NOMO-1 (cell line): ENCODE results near the gene PTPRR.

Experiments used
- DNase-seq, 2 experiments: peaks; one replicate each; lab custom pipeline; 2025; ENCODE audit not compliant: unreplicated experiment in 2 of 2; lab: John Stamatoyannopoulos, UW

The PTPRR gene

GRCh38 chr12:70806043-70806442 lies 114.5 kb downstream of the PTPRR start:
- no peak for DNase-seq

DNA sequence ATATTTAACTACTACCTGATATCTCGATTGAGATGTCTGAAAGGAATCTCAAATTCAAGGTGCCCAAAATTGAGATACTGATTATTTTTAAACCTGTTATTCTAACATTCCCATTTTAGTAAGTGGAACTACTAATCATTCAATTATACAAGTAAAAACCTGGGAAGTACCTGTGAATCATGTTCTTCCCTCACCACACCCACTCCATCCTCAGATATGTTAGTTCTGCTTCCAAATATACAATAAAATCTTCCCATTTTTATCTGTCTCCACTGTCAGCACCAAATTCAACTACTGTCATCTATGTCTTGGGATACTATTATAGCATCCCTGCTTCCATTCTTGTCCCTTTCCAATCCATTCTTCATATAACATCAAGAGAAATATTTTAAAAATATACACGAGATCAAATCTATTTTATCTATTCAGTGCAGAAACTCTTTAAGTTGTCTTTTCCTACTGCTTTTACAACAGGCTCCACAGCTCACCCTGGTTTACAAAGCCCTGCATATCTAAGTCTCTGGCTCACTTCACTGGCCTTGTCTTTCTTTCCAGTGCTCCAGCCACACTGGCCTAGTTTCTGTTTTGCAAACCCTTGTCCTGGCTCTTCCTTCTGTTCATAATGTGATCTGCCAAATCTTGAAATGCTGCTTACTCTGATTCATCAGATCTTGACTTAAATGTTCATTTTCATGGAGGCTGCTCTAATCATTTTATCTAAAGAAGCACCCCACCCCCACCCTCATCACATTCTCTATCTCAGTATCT lies 122.3 kb downstream of the PTPRR start:
- no peak for DNase-seq

DNA sequence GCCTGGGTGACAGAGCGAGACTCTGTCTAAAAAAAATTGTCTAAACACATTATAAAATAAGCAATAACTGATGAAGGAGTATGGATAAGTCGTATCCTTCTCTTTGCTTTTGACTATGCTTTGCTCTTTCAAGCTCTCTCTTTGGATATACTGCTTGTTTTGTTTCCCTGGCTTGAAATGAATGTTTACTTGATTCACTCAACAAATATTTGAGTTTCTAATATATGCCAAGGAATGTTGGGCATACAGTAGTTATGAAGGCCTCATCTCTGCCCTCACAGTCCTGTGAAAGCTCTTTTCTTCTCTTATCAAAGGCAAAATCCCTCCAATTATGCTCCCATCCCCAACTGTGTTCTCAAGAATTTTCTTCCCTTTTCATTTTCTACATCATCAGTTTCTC lies 123.5 kb downstream of the PTPRR start:
- no peak for DNase-seq

GRCh38 chr12:70795608-70796007 lies 124.9 kb downstream of the PTPRR start:
- no peak for DNase-seq

GRCh38 chr12:70794131-70794530 lies 126.4 kb downstream of the PTPRR start:
- DNase-seq, result no peak

DNA sequence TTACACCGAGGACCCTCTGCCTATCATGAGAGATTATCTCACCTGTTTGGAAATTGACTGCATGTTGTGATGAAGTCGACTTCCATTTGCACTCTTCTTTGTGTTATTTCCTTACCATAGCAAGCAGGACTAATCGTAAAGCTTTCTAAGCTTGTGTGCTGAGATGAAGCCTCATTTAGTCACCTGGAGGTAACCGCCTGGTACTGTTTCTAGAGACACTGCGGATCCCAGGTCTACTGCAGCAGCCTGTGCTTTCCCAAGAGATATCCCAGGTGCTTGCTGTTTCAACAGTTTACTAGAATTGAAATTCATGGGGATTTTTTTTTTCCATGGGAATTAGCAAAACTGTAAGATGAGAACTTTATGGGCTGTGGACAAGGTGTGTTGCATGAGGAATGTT lies 131.8 kb downstream of the PTPRR start:
- no peak for DNase-seq

DNA sequence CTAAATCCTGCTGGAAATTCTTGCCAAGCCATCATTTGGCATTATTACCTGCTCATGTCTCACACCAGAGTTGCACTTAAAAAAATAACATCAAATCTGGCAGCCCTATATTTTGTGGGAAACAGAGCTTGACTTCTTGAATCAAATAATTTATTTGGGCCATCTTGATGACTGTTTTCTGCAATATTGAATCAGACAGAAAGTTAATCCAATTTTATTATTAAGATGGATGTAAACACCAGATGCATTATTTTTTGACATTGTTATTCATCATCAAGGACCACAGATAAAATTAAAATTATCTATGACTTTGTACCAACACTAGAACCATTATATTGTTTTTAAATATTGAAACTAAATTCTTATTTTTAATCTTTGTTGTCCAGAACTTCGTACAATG lies 132.9 kb downstream of the PTPRR start:
- DNase-seq, result no peak

- DNase-seq, result no peak
Observed at GRCh38 chr12:70785896-70786295, 134.6 kb downstream of the PTPRR start.

GRCh38 chr12:70784042-70784668 lies 136.4 kb downstream of the PTPRR start:
- no peak for DNase-seq

DNA sequence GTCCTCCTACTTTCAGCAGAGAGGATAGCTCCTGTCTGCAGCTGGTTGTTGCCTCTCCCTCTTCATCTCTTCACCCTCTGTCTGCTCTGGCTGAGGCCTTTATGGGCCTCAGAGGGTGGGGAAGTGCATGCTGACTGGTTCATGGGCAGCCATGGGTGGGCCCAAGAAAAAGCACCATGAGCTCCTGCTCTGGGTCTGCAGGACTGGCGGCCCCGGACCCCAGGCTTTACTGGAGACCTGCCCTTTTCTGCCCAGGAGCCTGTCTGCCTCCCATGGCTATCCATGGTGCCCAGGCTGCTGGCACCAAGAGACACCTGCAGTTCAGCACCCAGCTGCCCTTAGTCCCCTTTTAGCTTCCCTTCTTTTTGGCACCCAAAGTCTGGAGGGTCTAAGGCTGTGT lies 137.1 kb downstream of the PTPRR start:
- DNase-seq, result no peak

DNA sequence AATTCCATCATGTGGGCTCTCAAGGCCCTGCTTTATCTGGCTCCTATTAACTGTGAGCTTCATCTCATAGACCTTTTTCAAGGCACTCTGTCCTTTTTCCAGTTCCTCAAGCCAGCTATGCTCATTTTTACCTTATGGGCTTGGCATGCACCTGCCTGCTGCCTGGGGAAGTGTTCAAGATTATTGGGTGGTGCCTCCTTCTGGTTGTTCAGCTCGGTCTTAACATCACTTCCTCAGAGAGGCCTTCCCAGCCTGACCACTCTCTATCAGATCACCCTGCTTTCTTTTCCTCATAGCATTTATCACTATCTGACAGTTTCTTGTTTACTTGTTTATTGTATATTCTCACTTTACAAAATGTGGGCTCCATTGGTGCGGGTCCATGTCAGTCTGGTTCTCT lies 141.3 kb downstream of the PTPRR start:
- DNase-seq, result no peak

GRCh38 chr12:70774055-70774454 lies 146.5 kb downstream of the PTPRR start:
- no peak for DNase-seq

GRCh38 chr12:70772836-70773235 lies 147.7 kb downstream of the PTPRR start:
- no peak for DNase-seq

GRCh38 chr12:70771581-70771980 lies 149.0 kb downstream of the PTPRR start:
- DNase-seq, result no peak

DNA sequence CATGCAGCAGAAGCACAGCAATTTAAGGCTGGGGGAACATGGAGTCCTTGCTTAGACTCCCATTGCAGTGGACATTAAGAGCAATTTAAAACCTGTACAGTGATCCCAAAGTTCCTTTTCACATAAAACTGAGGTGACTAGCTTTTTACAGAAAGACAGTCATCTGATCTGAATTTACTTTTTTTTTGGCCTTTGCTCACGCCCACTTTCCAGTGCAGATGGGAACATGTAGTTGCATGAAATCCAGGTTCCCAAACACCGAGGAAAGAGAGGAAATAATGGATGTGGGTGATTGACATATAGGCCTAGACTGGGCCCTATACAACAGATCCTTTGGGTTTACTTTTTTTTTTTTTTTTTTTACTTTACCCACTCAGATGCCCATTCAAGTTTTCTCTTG lies 156.9 kb downstream of the PTPRR start:
- DNase-seq, result no peak

DNA sequence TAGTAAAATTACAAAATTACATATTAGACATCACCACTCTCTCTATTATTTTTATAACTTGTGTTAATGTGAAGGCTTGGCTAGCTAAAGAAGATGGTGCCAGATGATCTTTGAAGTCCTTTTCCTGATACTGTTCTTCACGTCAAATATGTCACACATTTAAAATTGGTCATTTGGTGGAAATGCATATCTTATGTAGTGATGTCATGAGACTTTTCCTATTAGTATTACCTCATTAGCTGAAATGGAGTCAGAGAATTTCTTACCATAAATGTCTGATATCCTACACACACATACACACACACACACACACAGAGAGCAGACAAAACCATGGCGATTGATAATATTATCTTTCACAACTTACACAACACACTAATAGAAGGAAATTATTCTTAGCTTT lies 158.5 kb downstream of the PTPRR start:
- DNase-seq, result no peak

DNA sequence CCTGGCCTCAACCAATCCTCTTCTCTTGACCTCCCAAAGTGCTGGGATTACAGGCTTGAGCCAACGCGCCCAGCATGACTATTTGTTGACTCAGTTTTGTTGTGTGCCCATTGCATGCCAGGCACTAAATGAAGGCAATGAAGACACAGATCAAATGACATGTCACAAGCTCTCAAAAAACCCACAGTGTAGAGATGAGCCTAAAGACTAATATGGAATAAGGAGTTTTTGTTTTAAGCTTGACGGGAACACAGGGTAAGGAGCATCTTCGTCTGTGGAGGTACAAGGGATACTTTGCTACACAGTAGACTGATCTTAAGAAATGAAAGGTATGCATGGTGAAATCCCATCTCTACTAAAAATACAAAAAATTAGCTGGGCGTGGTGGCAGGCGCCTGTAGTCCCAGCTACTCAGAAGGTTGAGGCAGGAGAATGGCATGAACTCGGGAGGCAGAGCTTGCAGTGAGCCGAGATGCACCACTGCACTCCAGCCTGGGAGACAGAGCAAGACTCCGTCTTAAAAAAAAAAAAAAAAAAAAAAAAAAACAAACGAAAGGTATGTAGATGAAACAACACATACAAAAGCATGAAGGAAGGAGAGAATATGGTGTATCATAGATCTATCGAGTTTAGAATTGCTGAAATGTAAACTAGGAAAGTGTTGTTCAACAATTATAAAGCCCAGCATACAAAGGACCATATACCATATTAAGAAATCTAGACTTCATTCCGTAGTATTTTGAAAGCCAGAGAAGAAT lies 161.2 kb downstream of the PTPRR start:
- DNase-seq, result no peak

- DNase-seq, result no peak
Observed at GRCh38 chr12:70758494-70758845, 162.1 kb downstream of the PTPRR start.

DNA sequence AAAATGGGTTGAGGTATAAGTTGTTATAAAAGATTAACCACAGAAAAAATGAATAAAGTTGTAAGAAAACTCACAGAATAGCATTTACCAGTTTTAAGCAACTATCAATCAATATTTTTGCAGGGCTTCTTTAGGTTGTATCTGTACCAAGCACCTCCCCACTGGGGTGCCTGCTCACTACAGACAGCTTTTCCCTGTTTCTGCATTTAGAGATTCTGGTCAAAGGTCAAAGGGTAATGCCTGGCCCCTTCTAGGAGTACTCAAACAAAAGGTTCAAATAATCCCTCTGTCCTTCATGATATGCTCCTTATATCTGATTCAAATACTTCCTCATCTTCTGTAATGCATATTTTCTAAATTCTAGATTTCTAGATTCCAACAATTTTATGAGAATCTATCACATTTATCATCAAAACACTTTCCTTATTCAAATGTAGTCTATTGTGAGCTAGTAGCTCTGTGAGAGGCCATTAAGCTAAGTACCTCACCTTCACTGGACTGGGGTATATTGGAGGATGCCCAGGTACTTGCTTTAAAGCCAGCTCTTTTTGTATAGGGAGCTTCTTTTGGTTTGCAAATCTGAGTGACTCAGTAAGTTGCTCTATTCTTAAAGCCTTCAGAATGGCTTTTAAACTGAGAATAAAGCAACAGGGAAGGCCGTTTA lies 162.6 kb downstream of the PTPRR start:
- no peak for DNase-seq

- no peak for DNase-seq
Observed at GRCh38 chr12:70756791-70757190, 163.7 kb downstream of the PTPRR start.

- no peak for DNase-seq
Observed at GRCh38 chr12:70756118-70756517, 164.4 kb downstream of the PTPRR start.
